Endothelial cell of umbilical vein (primary cell): ENCODE measurements around the gene DLGAP1. TPM values are rescaled to one million over a fixed set of nuclear protein-coding genes. Genes with fewer than 3 reads are reported as not detected.

ENCODE experiments used
- BruUV-seq: library from RNA; stranded (reverse); fragments of 400-500 nt; replicated peaks from 2 replicates; lab custom pipeline; 2021; lab: Mats Ljungman, UMichigan
- CTCF ChIA-PET: fragments of 300-600, 350-600 bp; sonication (Branson Sonifier 250); formaldehyde crosslinking; loops from one replicate; lab custom pipeline; 2021; ENCODE audit warnings: antibody characterized with exemption, inconsistent platforms; lab: Charles Lee
- POLR2A ChIA-PET: fragments of 300-600, 350-600 bp; sonication (Branson Sonifier 250); formaldehyde crosslinking; loops from one replicate; lab custom pipeline; 2021; ENCODE audit warnings: antibody characterized with exemption, inconsistent platforms; lab: Charles Lee
- DNase-seq: peaks from one replicate; pipeline ENCODE4 v3.0.0-alpha.2; 2011; ENCODE audit warnings: low read depth, low spot score
- FAIRE-seq: peaks from 2 replicates; lab custom pipeline; 2011; peaks lifted over from hg19 to GRCh38; lab: Jason Lieb, UNC
- H2AFZ ChIP-seq: 2 replicates; pipeline ENCODE4 v1.6.0; 2012; ENCODE audit warnings: low read depth, low read length, control low read depth, inconsistent platforms
- H3K27ac ChIP-seq: 2 replicates; pipeline ENCODE4 v1.5.1; 2011; ENCODE audit warnings: low read depth, mild to moderate bottlenecking, control low read depth, low read length, moderate library complexity; ENCODE audit not compliant: insufficient read depth
- H3K27me3 ChIP-seq, 2 experiments: 2 replicates each; pipeline versions ENCODE4 v1.6.0 to v1.6.1; 2011; ENCODE audit warnings: low read length in 2 of 2, mixed read lengths in 1 of 2; ENCODE audit not compliant: control insufficient read depth in 2 of 2, insufficient read depth in 2 of 2
- H3K36me3 ChIP-seq, 2 experiments: 2 replicates in 1 of 2; 3 replicates in 1 of 2; pipeline ENCODE4 v1.5.1; 2011; ENCODE audit warnings: low read length in 2 of 2, mild to moderate bottlenecking in 1 of 2, moderate library complexity in 1 of 2; ENCODE audit not compliant: control insufficient read depth in 2 of 2, insufficient read depth in 2 of 2; ENCODE audit errors: extremely low read depth in 1 of 2
- H3K4me1 ChIP-seq: 3 replicates; pipeline ENCODE4 v1.5.1; 2011; ENCODE audit warnings: mild to moderate bottlenecking, low read length; ENCODE audit not compliant: control insufficient read depth, insufficient read depth; ENCODE audit errors: extremely low read depth
- H3K4me2 ChIP-seq: 2 replicates; pipeline ENCODE4 v1.6.1; 2011; ENCODE audit warnings: low read length, control low read depth, mixed read lengths; ENCODE audit not compliant: insufficient read depth
- H3K4me3 ChIP-seq, 3 experiments: fragments of 200-600 bp in 1 of 3; sonication (generic), shearing (Covaris generic) in 1 of 3; replicated peaks in 1 of 3; 2 replicates each; pipeline ENCODE4 v1.5.1; 2011 to 2016; ENCODE audit warnings: control low read depth in 3 of 3, low read length in 3 of 3, mild to moderate bottlenecking in 2 of 3, inconsistent platforms in 1 of 3, low read depth in 1 of 3, moderate library complexity in 1 of 3; ENCODE audit not compliant: insufficient read depth in 1 of 3
- H3K79me2 ChIP-seq: 2 replicates; pipeline ENCODE4 v1.6.0; 2012; ENCODE audit warnings: low read length, inconsistent platforms; ENCODE audit not compliant: control insufficient read depth, insufficient read depth
- H3K9ac ChIP-seq: replicated peaks from 2 replicates; pipeline ENCODE3; 2011; ENCODE audit warnings: low read length, control low read depth; ENCODE audit not compliant: insufficient read depth; ENCODE audit errors: extremely low read depth
- H3K9me1 ChIP-seq: replicated peaks from 3 replicates; pipeline ENCODE4 v1.6.0; 2011; ENCODE audit warnings: mild to moderate bottlenecking, low read length; ENCODE audit not compliant: control insufficient read depth, insufficient read depth; ENCODE audit errors: extremely low read depth
- H3K9me3 ChIP-seq: replicated peaks from 2 replicates; pipeline ENCODE4 v1.5.1; 2012; ENCODE audit warnings: low read length, inconsistent platforms; ENCODE audit not compliant: control insufficient read depth, insufficient read depth
- H4K20me1 ChIP-seq: replicated peaks from 2 replicates; pipeline ENCODE3; 2011; ENCODE audit warnings: mild to moderate bottlenecking, low read length; ENCODE audit not compliant: control insufficient read depth, insufficient read depth; ENCODE audit errors: extremely low read depth
- CTCF ChIP-seq, 2 donors: IDR thresholded peaks; 1 replicate in 1 of 2; 2 replicates in 1 of 2; pipeline ENCODE4 v1.5.1; 2011; ENCODE audit warnings: low read length in 2 of 2, mild to moderate bottlenecking in 2 of 2, moderate library complexity in 2 of 2, control low read depth in 1 of 2, inconsistent platforms in 1 of 2, low read depth in 1 of 2; ENCODE audit not compliant: insufficient read depth in 1 of 2; ENCODE audit errors: extremely low read depth in 1 of 2
- EZH2 ChIP-seq: IDR thresholded peaks from 2 replicates; pipeline ENCODE4 v1.6.1; 2012; ENCODE audit warnings: borderline replicate concordance, low read depth, mild to moderate bottlenecking, moderate library complexity, low read length, inconsistent platforms; ENCODE audit not compliant: severe bottlenecking
- FOS ChIP-seq: IDR thresholded peaks from 2 replicates; pipeline ENCODE4 v1.6.1; 2011; ENCODE audit warnings: mild to moderate bottlenecking, low read length, moderate library complexity, borderline replicate concordance; ENCODE audit not compliant: insufficient read depth
- GATA2 ChIP-seq: IDR thresholded peaks from 2 replicates; pipeline ENCODE4 v1.7.0; 2011; ENCODE audit warnings: low read depth, mild to moderate bottlenecking, moderate library complexity, mixed read lengths, low read length; ENCODE audit not compliant: insufficient read length, insufficient read depth
- JUN ChIP-seq: IDR thresholded peaks from 2 replicates; pipeline ENCODE4 v1.6.1; 2011; ENCODE audit warnings: borderline replicate concordance, low read depth; ENCODE audit not compliant: insufficient read length, insufficient read depth
- MYC ChIP-seq: IDR thresholded peaks from one replicate; pipeline ENCODE4 v1.6.1; 2011; ENCODE audit warnings: mild to moderate bottlenecking, low read depth, low read length
- POLR2A ChIP-seq: IDR thresholded peaks from 2 replicates; pipeline ENCODE4 v1.6.1; 2012; ENCODE audit warnings: low read depth, mild to moderate bottlenecking, control low read depth, low read length
- POLR2AphosphoS5 ChIP-seq: IDR thresholded peaks from 2 replicates; pipeline ENCODE4 v1.6.1; 2012; ENCODE audit warnings: low read depth, mild to moderate bottlenecking, control low read depth, low read length, moderate library complexity; ENCODE audit not compliant: insufficient read depth
- dilution Hi-C: fragments of 300-500 bp; cut with MboI; formaldehyde crosslinking; loops from one replicate; pipeline ENCODE4 v1.15.0; 2019; ENCODE audit warnings: low sequenced_read_pairs; ENCODE audit not compliant: extremely low pct_ligation_motif_present
- intact Hi-C: fragments of 100-400 bp; cut with micrococcal nuclease; formaldehyde crosslinking; loops from one replicate; pipeline ENCODE4 v1.10.0; 2022
- polyA plus RNA-seq, 4 experiments: library from polyadenylated mRNA; depleted of rRNA in 3 of 4; stranded (reverse) in 3 of 4; unstranded in 1 of 4; fragments of >200 nt; gene quantifications; 2 replicates each; pipeline versions ENCODE4 v1.2.1 to v1.2.3, GENCODE V29; 2011 to 2012; ENCODE audit warnings: missing spikeins in 1 of 4
- total RNA-seq: library from RNA; stranded (reverse); gene quantifications from 2 replicates; pipeline ENCODE4 v1.2.3, GENCODE V29; 2021
- TF ChIP-seq, protein P1 (sequence below): IDR thresholded peaks from 2 replicates; pipeline ENCODE4 v1.6.1; 2011; ENCODE audit not compliant: insufficient read depth, insufficient read length

Gene DLGAP1
- total and polyA plus RNA-seq, 2 donors (not counting 3 experiments of a cell fraction or from before 2014, with no cell fraction given): 0.04 TPM; not detected in 1

DNA sequence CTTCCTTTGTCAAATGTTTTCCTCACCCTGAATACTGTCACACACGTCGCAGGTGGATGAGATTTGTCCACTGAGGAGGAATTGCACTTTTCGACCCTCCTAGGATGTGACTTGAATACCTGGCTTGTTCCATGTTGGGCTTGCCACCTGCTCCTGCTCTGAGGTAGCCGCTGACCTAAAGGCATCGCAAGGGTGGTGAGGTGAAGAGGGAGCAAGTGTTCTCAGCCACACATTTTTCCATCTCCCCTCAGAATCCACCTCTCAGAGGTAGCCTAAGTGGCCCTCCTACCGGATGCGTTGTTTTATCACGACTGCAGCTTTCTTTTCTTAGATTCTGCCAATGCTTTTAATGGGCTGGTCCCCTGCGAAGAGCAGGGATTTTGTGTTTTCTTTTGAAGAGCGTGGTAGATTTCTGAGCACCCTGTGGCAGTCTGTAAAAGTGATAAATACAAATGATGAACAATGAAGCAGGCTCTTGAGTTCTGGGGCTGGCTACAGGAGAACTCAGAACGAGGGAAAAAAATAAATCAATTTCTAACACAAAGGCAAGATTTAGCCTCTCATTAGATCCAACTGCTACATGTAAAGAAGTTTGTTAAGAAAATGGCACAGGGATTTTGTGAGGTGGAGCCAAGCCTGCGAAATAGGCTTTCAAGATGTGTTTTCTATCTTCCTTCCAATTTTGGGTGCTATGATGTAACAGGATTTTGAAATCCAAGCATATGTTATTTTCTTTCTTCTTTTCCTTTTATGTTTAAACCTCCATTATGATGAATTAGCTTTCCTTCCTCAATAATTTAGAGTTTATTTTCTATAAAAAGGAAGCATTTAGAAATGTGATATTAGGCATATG is 618.4 kb downstream of the DLGAP1 start:
- dilution Hi-C loops (no loop called here), intact Hi-C loops (no loop called here)
- Histone ChIP-seq H3K79me2 (no peaks in the 10 kb centered on the region), H3K4me2 (no peak overlapping the region), H2AFZ (no peak overlapping the region), H4K20me1 (no peaks in the 10 kb centered on the region), H3K27ac (no peak overlapping the region), H3K4me1 (no peaks in the 10 kb centered on the region), H3K9ac (no peak overlapping the region), H3K36me3 (no peaks in the 10 kb centered on the region), H3K9me3 (no peaks in the 10 kb centered on the region), H3K4me3 (no peak overlapping the region), H3K27me3 (peaks cover 3 to 6% of the 10 kb centered on the region in 2 experiments), H3K9me1 (no peaks in the 10 kb centered on the region)
- ChIA-PET POLR2A (no interaction called here), CTCF (no interaction called here)
- DNase-seq: no peak
- no peak for FAIRE-seq
- TF ChIP-seq FOS: no peak
- TF ChIP-seq POLR2A: no peak
- TF ChIP-seq, protein P1, sequence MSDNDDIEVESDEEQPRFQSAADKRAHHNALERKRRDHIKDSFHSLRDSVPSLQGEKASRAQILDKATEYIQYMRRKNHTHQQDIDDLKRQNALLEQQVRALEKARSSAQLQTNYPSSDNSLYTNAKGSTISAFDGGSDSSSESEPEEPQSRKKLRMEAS: no peak
- TF ChIP-seq POLR2AphosphoS5: no peak
- TF ChIP-seq EZH2: no peak
- no peak for TF ChIP-seq MYC
- no TSS peak for BruUV-seq

GRCh38 chr18:3832025-3832638 is 623.0 kb downstream of the DLGAP1 start:
- no peak for FAIRE-seq

More at GRCh38 chr18:3832025-3832638, 623.0 kb downstream of the DLGAP1 start:
- H3K27ac ChIP-seq: no peak overlapping the region
- H3K4me3 ChIP-seq: no peak overlapping the region
- H3K4me1 ChIP-seq: no peaks in the 10 kb centered on the region
- intact Hi-C loops (no loop called here), dilution Hi-C loops (no loop called here)
- no peaks in the 10 kb centered on the region for H3K36me3 ChIP-seq
- no peak for TF ChIP-seq EZH2
- no peak for TF ChIP-seq POLR2AphosphoS5
- no peak for TF ChIP-seq FOS
- TF ChIP-seq, protein P1: no peak
- no peak for TF ChIP-seq JUN
- no peak for TF ChIP-seq MYC
- no peak for TF ChIP-seq POLR2A
- no peak for TF ChIP-seq CTCF (IDR thresholded peaks at IDR 0.05; ENCODE audit: extremely low read depth in 1 of 2, insufficient read depth in 1 of 2, low read depth in 1 of 2, low read length in 2 of 2)
- TF ChIP-seq GATA2: no peak
- ChIA-PET CTCF (no interaction called here), POLR2A (no interaction called here)
- no peaks in the 10 kb centered on the region for H3K9me1 ChIP-seq
- no peaks in the 10 kb centered on the region for H3K79me2 ChIP-seq
- H2AFZ ChIP-seq: no peak overlapping the region
- no peaks in the 10 kb centered on the region for H4K20me1 ChIP-seq
- H3K9ac ChIP-seq: no peak overlapping the region
- no peak for DNase-seq
- BruUV-seq: no TSS peak
- H3K4me2 ChIP-seq: no peak overlapping the region
- H3K9me3 ChIP-seq: no peaks in the 10 kb centered on the region
- peaks cover 2 to 3% of the 10 kb centered on the region in 2 experiments for H3K27me3 ChIP-seq
